Left renal pelvis (tissue), 4 donors: ENCODE results near the gene MAP1S. TPM values are rescaled to one million over a fixed set of nuclear protein-coding genes. Genes with fewer than 3 reads are reported as not detected.
"Not testable (repeated sequence)": the region's sequence is repeated elsewhere in the genome, so short reads cannot be mapped to it uniquely, and the experiment has no call there.

Source experiments
- DNase-seq, 4 donors: peaks; one replicate each; pipeline ENCODE4 v3.0.0-alpha.2; 2013; ENCODE audit warnings: low read depth in 4 of 4, low spot score in 3 of 4
- polyA plus RNA-seq, 4 donors: library from polyadenylated mRNA; unstranded; fragments of 120-200 nt; gene quantifications; one replicate each; pipeline ENCODE4 v1.2.1, GENCODE V29; 2013; ENCODE audit not compliant: insufficient read length in 4 of 4

Gene MAP1S
- polyA plus RNA-seq, 4 donors = 34.3 to 41.7 (median 37.8) TPM

- no peak for DNase-seq
These were observed 39.2 kb downstream of the MAP1S start for GRCh38 chr19:17758515-17758914.

GRCh38 chr19:17761148-17761547 is 41.9 kb downstream of the MAP1S start:
- no peak for DNase-seq

GRCh38 chr19:17762505-17763229 is 43.4 kb downstream of the MAP1S start:
- no peak for DNase-seq

GRCh38 chr19:17764348-17764747 is 45.1 kb downstream of the MAP1S start:
- no peak for DNase-seq

- no peak for DNase-seq
These were observed 45.9 kb downstream of the MAP1S start for GRCh38 chr19:17765069-17765618.

- no peak for DNase-seq
These were observed 47.4 kb downstream of the MAP1S start for GRCh38 chr19:17766543-17767131.

GRCh38 chr19:17767559-17767958 is 48.3 kb downstream of the MAP1S start:
- DNase-seq = no peak

- no peak for DNase-seq
These were observed 51.3 kb downstream of the MAP1S start for GRCh38 chr19:17770613-17771012.

GRCh38 chr19:17772172-17772571 is 52.9 kb downstream of the MAP1S start:
- DNase-seq = no peak

- no peak for DNase-seq
These were observed 56.1 kb downstream of the MAP1S start for GRCh38 chr19:17775245-17775927.

GRCh38 chr19:17775991-17776803 is 56.9 kb downstream of the MAP1S start:
- DNase-seq = no peak

- not testable (repeated sequence) for DNase-seq
These were observed 58.6 kb downstream of the MAP1S start for GRCh38 chr19:17777840-17778239.

GRCh38 chr19:17778251-17778967 is 59.1 kb downstream of the MAP1S start:
- no peak for DNase-seq

GRCh38 chr19:17778968-17779929 is 60.0 kb downstream of the MAP1S start:
- no peak for DNase-seq

GRCh38 chr19:17780781-17781180 is 61.5 kb downstream of the MAP1S start:
- no peak for DNase-seq

GRCh38 chr19:17783721-17784120 is 64.4 kb downstream of the MAP1S start:
- DNase-seq = not testable (repeated sequence)
